Tibial nerve (tissue), 3 donors: ENCODE measurements around the gene KIF22.

Experiments used
- POLR2A ChIP-seq, 2 donors: fragments of 450-650 bp; IDR thresholded peaks; one replicate each; pipeline ENCODE4 v1.6.1; 2017; ENCODE audit warnings: antibody characterized with exemption in 2 of 2, mild to moderate bottlenecking in 2 of 2, moderate library complexity in 2 of 2
- TF ChIP-seq, protein P1 (sequence below), 5 experiments: fragments of 200-600 bp in 3 of 5; fragments of 450-650 bp in 2 of 5; sonication (generic) in 3 of 5; IDR thresholded peaks; one replicate each; pipeline ENCODE4 v1.5.1; 2016 to 2019; ENCODE audit warnings: antibody characterized with exemption in 5 of 5, mild to moderate bottlenecking in 3 of 5, moderate library complexity in 2 of 5

DNA sequence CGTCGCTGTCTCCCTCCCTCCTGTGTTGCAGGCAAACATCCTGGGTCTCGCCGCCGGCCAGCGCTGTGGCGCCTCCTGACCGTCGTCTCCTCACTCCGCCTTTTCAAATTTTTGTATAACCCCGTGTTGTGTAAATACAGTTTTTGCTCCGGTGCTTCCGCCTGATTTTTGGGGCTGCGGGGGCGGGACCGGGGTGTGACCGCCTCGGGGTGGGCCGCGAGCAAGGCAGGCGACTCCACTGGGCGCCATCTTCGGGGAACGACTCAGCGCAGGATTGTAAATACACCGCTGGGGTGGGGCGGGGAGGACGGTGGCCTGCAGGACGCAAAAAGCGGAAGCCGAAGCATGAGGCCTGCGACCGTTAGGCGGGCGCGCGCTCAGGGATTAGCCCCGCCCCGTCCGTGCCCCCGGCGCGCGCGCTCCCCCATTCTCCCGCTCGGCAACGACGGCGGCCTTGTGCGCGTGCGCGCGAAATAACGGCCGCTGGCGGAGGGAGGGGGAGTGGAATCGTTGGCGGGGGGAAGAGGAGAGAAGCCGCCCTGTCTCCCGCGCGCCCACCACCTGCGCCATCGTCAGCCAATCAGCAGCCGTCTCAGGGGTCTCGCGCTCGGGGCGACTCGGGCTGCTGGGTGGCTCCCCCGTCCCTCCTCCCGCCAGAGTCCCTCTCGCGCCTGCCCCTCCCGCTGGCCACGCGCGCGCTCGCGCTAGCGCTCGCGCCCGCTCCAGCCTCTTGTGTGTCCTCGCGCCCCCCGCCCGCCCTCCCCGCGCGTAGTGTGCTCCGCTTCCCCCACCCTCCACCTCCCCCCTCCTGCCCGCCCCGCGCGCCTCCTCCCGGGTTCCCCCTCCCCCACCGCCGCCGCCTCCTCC, 14.9 kb downstream of the KIF22 start:
- TF ChIP-seq, protein P1, sequence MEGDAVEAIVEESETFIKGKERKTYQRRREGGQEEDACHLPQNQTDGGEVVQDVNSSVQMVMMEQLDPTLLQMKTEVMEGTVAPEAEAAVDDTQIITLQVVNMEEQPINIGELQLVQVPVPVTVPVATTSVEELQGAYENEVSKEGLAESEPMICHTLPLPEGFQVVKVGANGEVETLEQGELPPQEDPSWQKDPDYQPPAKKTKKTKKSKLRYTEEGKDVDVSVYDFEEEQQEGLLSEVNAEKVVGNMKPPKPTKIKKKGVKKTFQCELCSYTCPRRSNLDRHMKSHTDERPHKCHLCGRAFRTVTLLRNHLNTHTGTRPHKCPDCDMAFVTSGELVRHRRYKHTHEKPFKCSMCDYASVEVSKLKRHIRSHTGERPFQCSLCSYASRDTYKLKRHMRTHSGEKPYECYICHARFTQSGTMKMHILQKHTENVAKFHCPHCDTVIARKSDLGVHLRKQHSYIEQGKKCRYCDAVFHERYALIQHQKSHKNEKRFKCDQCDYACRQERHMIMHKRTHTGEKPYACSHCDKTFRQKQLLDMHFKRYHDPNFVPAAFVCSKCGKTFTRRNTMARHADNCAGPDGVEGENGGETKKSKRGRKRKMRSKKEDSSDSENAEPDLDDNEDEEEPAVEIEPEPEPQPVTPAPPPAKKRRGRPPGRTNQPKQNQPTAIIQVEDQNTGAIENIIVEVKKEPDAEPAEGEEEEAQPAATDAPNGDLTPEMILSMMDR (IDR thresholded peaks at IDR 0.05): peak in 2 of 5 experiments; percentile 52 to 62
- peak; percentile 55 to 89 for TF ChIP-seq POLR2A (IDR thresholded peaks at IDR 0.05)
